CD8-positive, alpha-beta memory T cell (primary cell): Measurements from ENCODE around the gene MTA2. TPM values are rescaled to one million over a fixed set of nuclear protein-coding genes. Genes with fewer than 3 reads are reported as not detected.

Experiments used
- CTCF ChIA-PET: fragments of 350-600 bp; sonication (Branson Sonifier 250); formaldehyde crosslinking; loops from one replicate; lab custom pipeline; 2021; ENCODE audit warnings: antibody characterized with exemption; lab: Charles Lee
- POLR2A ChIA-PET: fragments of 350-600 bp; sonication (Branson Sonifier 250); formaldehyde crosslinking; loops from one replicate; lab custom pipeline; 2021; ENCODE audit warnings: antibody characterized with exemption; lab: Charles Lee
- DNase-seq, 5 donors: peaks; one replicate each; pipeline versions ENCODE4 v3.0.0 to v3.0.0-alpha.2; 2020 to 2022; ENCODE audit warnings: mixed read lengths in 1 of 5
- H3K27ac ChIP-seq: one replicate; pipeline ENCODE4 v1.7.0; 2013; ENCODE audit warnings: low read depth, mild to moderate bottlenecking, low read length, moderate library complexity
- H3K27me3 ChIP-seq: 2 replicates; pipeline ENCODE4 v1.7.0; 2013; ENCODE audit warnings: low read length, mild to moderate bottlenecking; ENCODE audit not compliant: insufficient read depth, poor library complexity, severe bottlenecking
- H3K36me3 ChIP-seq: 2 replicates; pipeline ENCODE4 v1.7.0; 2013; ENCODE audit warnings: mild to moderate bottlenecking, low read length, moderate library complexity; ENCODE audit not compliant: insufficient read depth
- H3K4me1 ChIP-seq: 2 replicates; pipeline ENCODE4 v1.7.0; 2013; ENCODE audit warnings: mild to moderate bottlenecking, low read length, moderate library complexity; ENCODE audit not compliant: insufficient read depth
- H3K4me3 ChIP-seq: 2 replicates; pipeline ENCODE4 v1.7.0; 2013; ENCODE audit warnings: mild to moderate bottlenecking, low read length
- H3K9me3 ChIP-seq: 2 replicates; pipeline ENCODE4 v1.7.0; 2013; ENCODE audit warnings: mild to moderate bottlenecking, low read length
- H3K27ac Mint-ChIP-seq, 8 donors: one replicate each; pipeline ENCODE4 v1.8.0; 2020 to 2021; ENCODE audit warnings: mixed read lengths in 8 of 8, mild to moderate bottlenecking in 6 of 8, inconsistent platforms in 3 of 8, moderate library complexity in 3 of 8
- H3K27me3 Mint-ChIP-seq, 2 donors: one replicate each; pipeline ENCODE4 v1.8.0; 2020 to 2021; ENCODE audit warnings: mixed read lengths in 2 of 2, mild to moderate bottlenecking in 1 of 2, moderate library complexity in 1 of 2
- H3K36me3 Mint-ChIP-seq, 3 donors: one replicate each; pipeline ENCODE4 v1.8.0; 2020 to 2021; ENCODE audit warnings: mixed read lengths in 3 of 3, inconsistent platforms in 1 of 3, mild to moderate bottlenecking in 1 of 3
- H3K4me1 Mint-ChIP-seq, 3 donors: one replicate each; pipeline ENCODE4 v1.8.0; 2020 to 2021; ENCODE audit warnings: mixed read lengths in 3 of 3, inconsistent platforms in 1 of 3, mild to moderate bottlenecking in 1 of 3
- H3K4me3 Mint-ChIP-seq, 7 donors: one replicate each; pipeline ENCODE4 v1.8.0; 2020 to 2021; ENCODE audit warnings: mixed read lengths in 7 of 7, mild to moderate bottlenecking in 6 of 7, moderate library complexity in 4 of 7, inconsistent platforms in 2 of 7
- H3K9me3 Mint-ChIP-seq, 5 donors: one replicate each; pipeline ENCODE4 v1.8.0; 2020 to 2022; ENCODE audit warnings: mixed read lengths in 5 of 5, mild to moderate bottlenecking in 3 of 5, moderate library complexity in 2 of 5, inconsistent platforms in 1 of 5
- polyA plus RNA-seq: library from polyadenylated mRNA; unstranded; fragments of 300-500 nt; fragmentation: Illumina TruSeq; gene quantifications from one replicate; pipeline ENCODE4 v1.2.3, GENCODE V29; 2021
- total RNA-seq, 2 experiments: library from RNA; stranded (reverse); gene quantifications; one replicate each; pipeline ENCODE4 v1.2.3, GENCODE V29; 2021

The MTA2 gene
- total and polyA plus RNA-seq, 3 experiments from 2014 or later: 37.4 to 263 (median 248) TPM

GRCh38 chr11:62607714-62608113 lies 6.0 kb upstream of the MTA2 start:
- Histone ChIP-seq H3K9me3 (no peaks in the 10 kb centered on the region), H3K36me3 (peaks cover 51% of the 10 kb centered on the region), H3K4me3 (no peak overlapping the region), H3K27me3 (no peaks in the 10 kb centered on the region), H3K27ac (no peak overlapping the region), H3K4me1 (peaks cover 25% of the 10 kb centered on the region)
- DNase-seq: no peak
- Mint-ChIP-seq H3K27me3 (no peaks in the 10 kb centered on the region), H3K4me1 (peaks cover 40 to 71% (median 47%) of the 10 kb centered on the region in 3 donors), H3K4me3 (peak overlapping the region in 1 of 7 donors; percentile 74), H3K36me3 (peaks cover 5 to 74% (median 12%) of the 10 kb centered on the region in 3 donors), H3K9me3 (no peaks in the 10 kb centered on the region), H3K27ac (peak overlapping the region in 1 of 8 donors; percentile 49)
- ChIA-PET POLR2A (interaction anchor here (0.8 kb wide), 1 partner anchor 15 kb away, joined by 3 read pairs; no protein-coding TSS in a partner anchor), CTCF (interaction anchor here (1.6 kb wide), 1 partner anchor 16 kb away, joined by 8 read pairs; the partner anchor contains the start of gene TUT1)

GRCh38 chr11:62605902-62606301 lies 4.2 kb upstream of the MTA2 start:
- ChIA-PET CTCF (interaction anchor here (1.7 kb wide), 1 partner anchor 12 kb away, joined by 4 read pairs; no protein-coding TSS in a partner anchor), POLR2A (no interaction called here)
- H3K9me3 Mint-ChIP-seq: no peaks in the 10 kb centered on the region
- Histone ChIP-seq H3K27ac (no peak overlapping the region), H3K4me1 (peaks cover 15% of the 10 kb centered on the region), H3K27me3 (no peaks in the 10 kb centered on the region), H3K36me3 (peaks cover 51% of the 10 kb centered on the region), H3K9me3 (no peaks in the 10 kb centered on the region), H3K4me3 (no peak overlapping the region)
- DNase-seq: no peak
- peaks cover 0 to 2% of the 10 kb centered on the region in 2 donors for H3K27me3 Mint-ChIP-seq
- peaks cover 36 to 66% (median 41%) of the 10 kb centered on the region in 3 donors for H3K4me1 Mint-ChIP-seq
- H3K27ac Mint-ChIP-seq: no peak overlapping the region
- peaks cover 5 to 79% (median 12%) of the 10 kb centered on the region in 3 donors for H3K36me3 Mint-ChIP-seq
- peak overlapping the region in 1 of 7 donors; percentile 56 for H3K4me3 Mint-ChIP-seq

DNA sequence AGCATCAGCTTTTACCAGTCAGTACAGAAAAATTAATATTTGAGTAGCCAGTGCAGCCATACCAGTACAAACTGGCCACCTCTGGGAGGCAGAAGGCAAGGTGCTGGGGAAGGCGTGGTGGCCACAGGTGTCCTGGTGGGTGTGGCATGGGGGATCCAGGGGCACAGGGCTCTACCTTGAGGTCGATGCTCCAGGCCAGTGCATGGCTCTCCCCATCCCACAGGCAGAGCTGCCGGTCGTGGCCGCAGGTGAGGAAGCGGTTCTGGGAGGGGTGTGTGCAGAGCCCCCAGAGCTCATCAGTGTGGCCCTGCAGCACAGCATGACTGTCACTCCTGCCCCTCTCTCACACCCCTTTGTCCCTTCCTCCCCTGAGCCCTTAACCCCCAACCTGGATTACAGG lies 3.8 kb upstream of the MTA2 start:
- peaks cover 5 to 80% (median 12%) of the 10 kb centered on the region in 3 donors for H3K36me3 Mint-ChIP-seq
- H3K36me3 ChIP-seq: peaks cover 48% of the 10 kb centered on the region
- H3K27ac Mint-ChIP-seq: no peak overlapping the region
- H3K27me3 ChIP-seq: no peaks in the 10 kb centered on the region
- H3K27ac ChIP-seq: no peak overlapping the region
- peaks cover 35 to 65% (median 40%) of the 10 kb centered on the region in 3 donors for H3K4me1 Mint-ChIP-seq
- CTCF ChIA-PET: interaction anchor here (0.7 to 1.7 kb wide), 2 partner anchors 11 to 14 kb away, joined by 3 to 4 read pairs; no protein-coding TSS in a partner anchor
- H3K4me3 Mint-ChIP-seq: peak overlapping the region in 1 of 7 donors; percentile 56
- POLR2A ChIA-PET: no interaction called here
- no peak for DNase-seq
- peaks cover 11% of the 10 kb centered on the region for H3K4me1 ChIP-seq
- H3K4me3 ChIP-seq: no peak overlapping the region
- H3K9me3 Mint-ChIP-seq: no peaks in the 10 kb centered on the region
- H3K9me3 ChIP-seq: no peaks in the 10 kb centered on the region
- H3K27me3 Mint-ChIP-seq: peaks cover 0 to 2% of the 10 kb centered on the region in 2 donors

GRCh38 chr11:62604460-62605120 lies 2.9 kb upstream of the MTA2 start:
- ChIA-PET POLR2A (interaction anchor here (0.6 kb wide), 1 partner anchor 19 kb away, joined by 8 read pairs; no protein-coding TSS in a partner anchor), CTCF (interaction anchor here (0.6 to 2.6 kb wide), 2 partner anchors 12 to 69 kb away, joined by 4 to 12 read pairs; partner anchors contain the start of gene TUT1)
- no peaks in the 10 kb centered on the region for H3K9me3 Mint-ChIP-seq
- no peaks in the 10 kb centered on the region for H3K27me3 ChIP-seq
- DNase-seq: no peak
- H3K27ac Mint-ChIP-seq: peak overlapping the region in 3 of 8 donors; percentile 13 to 86 (median 64)
- no peak overlapping the region for H3K27ac ChIP-seq
- peaks cover 5 to 80% (median 18%) of the 10 kb centered on the region in 3 donors for H3K36me3 Mint-ChIP-seq
- H3K4me1 Mint-ChIP-seq: peaks cover 36 to 65% (median 43%) of the 10 kb centered on the region in 3 donors
- peaks cover 0 to 3% of the 10 kb centered on the region in 2 donors for H3K27me3 Mint-ChIP-seq
- peaks cover 44% of the 10 kb centered on the region for H3K36me3 ChIP-seq
- H3K4me1 ChIP-seq: peaks cover 11% of the 10 kb centered on the region
- no peak overlapping the region for H3K4me3 Mint-ChIP-seq
- no peaks in the 10 kb centered on the region for H3K9me3 ChIP-seq
- no peak overlapping the region for H3K4me3 ChIP-seq

- Mint-ChIP-seq H3K4me3 (peak overlapping the region in 6 of 7 donors; percentile 35 to 88 (median 74)), H3K9me3 (no peaks in the 10 kb centered on the region), H3K27me3 (peaks cover 0 to 3% of the 10 kb centered on the region in 2 donors), H3K4me1 (peaks cover 36 to 65% (median 47%) of the 10 kb centered on the region in 3 donors), H3K36me3 (peaks cover 11 to 80% (median 20%) of the 10 kb centered on the region in 3 donors), H3K27ac (peak overlapping the region in 6 of 8 donors; percentile 5 to 87 (median 83))
- H3K9me3 ChIP-seq: no peaks in the 10 kb centered on the region
- no peak overlapping the region for H3K4me3 ChIP-seq
- H3K27me3 ChIP-seq: no peaks in the 10 kb centered on the region
- H3K36me3 ChIP-seq: peaks cover 38% of the 10 kb centered on the region
- no peak overlapping the region for H3K27ac ChIP-seq
- CTCF ChIA-PET: interaction anchor here (0.6 to 2.6 kb wide), 2 partner anchors 12 to 70 kb away, joined by 4 to 12 read pairs; partner anchors contain the start of gene TUT1
- DNase-seq: no peak
- peaks cover 11% of the 10 kb centered on the region for H3K4me1 ChIP-seq
- POLR2A ChIA-PET: interaction anchor here (0.6 to 1.0 kb wide), 3 partner anchors 12 to 242 kb away, joined by 3 to 8 read pairs (median 3); partner anchors contain the start of gene TUT1
These were observed 2.2 kb upstream of the MTA2 start for GRCh38 chr11:62603776-62604299.

DNA sequence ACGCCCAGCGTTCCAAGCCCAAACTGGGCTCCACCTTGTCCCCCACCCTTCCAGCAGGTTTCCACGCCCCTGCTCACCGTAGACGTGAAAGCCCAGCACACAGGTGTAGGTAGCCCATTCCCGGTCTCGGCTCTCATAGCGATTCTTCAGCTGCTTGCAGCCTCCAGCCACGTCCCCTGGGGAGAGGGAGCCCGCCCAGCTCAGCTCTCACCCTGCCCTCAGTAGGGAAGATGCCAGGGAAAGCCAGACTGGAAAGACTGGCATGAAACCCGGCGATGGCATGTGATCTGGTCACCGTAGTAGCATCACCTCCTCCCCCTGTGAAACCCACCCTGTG lies 1.4 kb upstream of the MTA2 start:
- Histone ChIP-seq H3K4me3 (no peak overlapping the region), H3K27me3 (no peaks in the 10 kb centered on the region), H3K4me1 (peaks cover 19% of the 10 kb centered on the region), H3K9me3 (no peaks in the 10 kb centered on the region), H3K27ac (no peak overlapping the region), H3K36me3 (peaks cover 37% of the 10 kb centered on the region)
- H3K9me3 Mint-ChIP-seq: no peaks in the 10 kb centered on the region
- H3K27me3 Mint-ChIP-seq: peaks cover 0 to 5% of the 10 kb centered on the region in 2 donors
- DNase-seq: no peak
- H3K27ac Mint-ChIP-seq: peak overlapping the region in 7 of 8 donors; percentile 48 to 87 (median 82)
- ChIA-PET POLR2A (interaction anchor here (0.6 to 2.6 kb wide), 3 partner anchors 9 to 242 kb away, joined by 3 to 24 read pairs (median 3); partner anchors contain the start of genes EML3, ROM1 and TUT1), CTCF (interaction anchor here (2.6 kb wide), 1 partner anchor 11 kb away, joined by 12 read pairs; the partner anchor contains the start of gene TUT1)
- H3K4me1 Mint-ChIP-seq: peaks cover 44 to 67% (median 52%) of the 10 kb centered on the region in 3 donors
- H3K36me3 Mint-ChIP-seq: peaks cover 16 to 82% (median 23%) of the 10 kb centered on the region in 3 donors
- H3K4me3 Mint-ChIP-seq: peak overlapping the region; percentile 35 to 88 (median 72)

DNA sequence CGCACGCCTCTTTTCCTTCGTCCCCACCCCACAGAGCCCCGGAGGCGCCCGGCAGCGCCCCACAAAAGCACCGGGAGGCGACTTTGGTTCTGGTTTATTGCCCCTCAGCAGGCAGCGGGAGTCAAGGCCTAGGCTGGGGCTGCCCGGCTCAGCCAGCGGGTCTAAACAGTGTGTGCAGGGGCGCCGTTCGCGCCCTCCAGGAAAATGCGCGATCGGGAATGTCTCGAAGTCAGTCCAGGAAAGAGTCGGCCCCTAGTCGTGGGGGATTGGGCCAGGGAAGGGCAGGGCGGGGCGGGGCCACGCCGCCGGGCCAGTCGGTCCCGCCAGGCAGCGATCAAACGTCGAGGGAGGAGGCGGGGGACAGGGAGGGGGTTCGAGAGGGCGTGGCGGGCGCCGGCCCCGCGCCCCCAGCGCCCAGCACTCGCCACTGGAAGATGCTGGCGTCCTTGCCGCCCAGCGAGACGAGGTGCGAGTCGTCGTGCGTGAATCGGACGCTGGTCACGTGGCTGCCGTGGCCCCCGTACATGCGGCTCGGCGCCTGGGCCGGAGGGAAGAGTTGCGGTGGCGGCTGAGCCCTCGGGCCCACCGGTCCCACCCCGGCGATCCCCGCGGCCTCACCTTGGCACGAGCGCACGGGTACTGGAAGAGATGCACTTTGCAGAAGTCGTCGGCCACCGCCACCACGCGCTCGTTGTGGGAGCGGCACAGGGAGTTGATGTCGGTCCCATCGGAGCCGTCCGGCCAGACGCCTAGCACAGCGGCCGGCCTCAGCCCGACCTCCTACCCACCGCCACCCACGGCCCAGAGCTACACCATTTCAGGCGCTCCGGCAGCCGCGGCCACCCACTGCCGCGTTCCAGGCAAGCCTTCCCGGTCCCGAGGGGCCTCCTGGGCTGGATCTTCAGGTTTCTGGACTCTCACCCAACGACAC lies 741 bp upstream of the MTA2 start:
- no peaks in the 10 kb centered on the region for H3K9me3 Mint-ChIP-seq
- H3K9me3 ChIP-seq: no peaks in the 10 kb centered on the region
- peaks cover 47 to 67% (median 51%) of the 10 kb centered on the region in 3 donors for H3K4me1 Mint-ChIP-seq

More for the DNA sequence above, 741 bp upstream of the MTA2 start:
- CTCF ChIA-PET: interaction anchor here (0.9 to 2.6 kb wide), 8 partner anchors 9 to 92 kb away, joined by 3 to 31 read pairs (median 6); partner anchors contain the start of genes LBHD1, TUT1 and UQCC3
- Mint-ChIP-seq H3K36me3 (peaks cover 20 to 82% (median 28%) of the 10 kb centered on the region in 3 donors), H3K27me3 (peaks cover 0 to 5% of the 10 kb centered on the region in 2 donors), H3K27ac (peak overlapping the region; percentile 83 to 98 (median 96)), H3K4me3 (peak overlapping the region; percentile 91 to 97 (median 93))
- DNase-seq: peak in 2 of 5 donors; percentile 47 to 55
- POLR2A ChIA-PET: interaction anchor here (1.0 to 3.5 kb wide), 16 partner anchors 10 to 279 kb away, joined by 3 to 63 read pairs (median 5); partner anchors contain the start of genes C11orf98, CSKMT, EEF1G and EML3
- no peaks in the 10 kb centered on the region for H3K27me3 ChIP-seq
- peak overlapping the region; percentile 89 for H3K4me3 ChIP-seq
- peak overlapping the region; percentile 86 for H3K27ac ChIP-seq
- H3K4me1 ChIP-seq: peaks cover 25% of the 10 kb centered on the region
- H3K36me3 ChIP-seq: peaks cover 42% of the 10 kb centered on the region
